ENCODE measurements around the gene CDC73.

- TF ChIP-seq, protein P1, sequence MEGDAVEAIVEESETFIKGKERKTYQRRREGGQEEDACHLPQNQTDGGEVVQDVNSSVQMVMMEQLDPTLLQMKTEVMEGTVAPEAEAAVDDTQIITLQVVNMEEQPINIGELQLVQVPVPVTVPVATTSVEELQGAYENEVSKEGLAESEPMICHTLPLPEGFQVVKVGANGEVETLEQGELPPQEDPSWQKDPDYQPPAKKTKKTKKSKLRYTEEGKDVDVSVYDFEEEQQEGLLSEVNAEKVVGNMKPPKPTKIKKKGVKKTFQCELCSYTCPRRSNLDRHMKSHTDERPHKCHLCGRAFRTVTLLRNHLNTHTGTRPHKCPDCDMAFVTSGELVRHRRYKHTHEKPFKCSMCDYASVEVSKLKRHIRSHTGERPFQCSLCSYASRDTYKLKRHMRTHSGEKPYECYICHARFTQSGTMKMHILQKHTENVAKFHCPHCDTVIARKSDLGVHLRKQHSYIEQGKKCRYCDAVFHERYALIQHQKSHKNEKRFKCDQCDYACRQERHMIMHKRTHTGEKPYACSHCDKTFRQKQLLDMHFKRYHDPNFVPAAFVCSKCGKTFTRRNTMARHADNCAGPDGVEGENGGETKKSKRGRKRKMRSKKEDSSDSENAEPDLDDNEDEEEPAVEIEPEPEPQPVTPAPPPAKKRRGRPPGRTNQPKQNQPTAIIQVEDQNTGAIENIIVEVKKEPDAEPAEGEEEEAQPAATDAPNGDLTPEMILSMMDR (IDR thresholded peaks at IDR 0.05; ENCODE audit: borderline replicate concordance, extremely low read depth, low read length, poor library complexity, severe bottlenecking), result no peak
- no peak for TF ChIP-seq EZH2 (IDR thresholded peaks at IDR 0.05; ENCODE audit: borderline replicate concordance, low read depth, low read length, severe bottlenecking)
Observed at GRCh38 chr1:193181985-193182384, 60.2 kb downstream of the CDC73 start.
